Measurements from ENCODE around the gene HHIP. TPM values are rescaled to one million over a fixed set of nuclear protein-coding genes. Genes with fewer than 3 reads are reported as not detected.
A peak's percentile ranks its signal among the peaks of the same experiment; 100 is the strongest.

Gene HHIP
- total RNA-seq, 1 experiment from 2014 or later: 161 TPM

GRCh38 chr4:144674711-144675110 lies 28.8 kb downstream of the HHIP start:
- H3K36me3 ChIP-seq: peaks cover 83% of the 10 kb centered on the region
- no peak overlapping the region for H3K27ac ChIP-seq
- no peaks in the 10 kb centered on the region for H3K9me3 ChIP-seq (replicated peaks)
- no peak overlapping the region for H3K4me3 ChIP-seq
- H3K4me1 ChIP-seq: 0 out of 2 replicates have a peak, but pooled peaks cover 3% of the 10 kb centered on the region
- DNase-seq: no peak
- no peaks in the 10 kb centered on the region for H3K27me3 ChIP-seq

- H3K4me3 ChIP-seq: no peak overlapping the region
- DNase-seq: no peak
- peaks cover 81% of the 10 kb centered on the region for H3K36me3 ChIP-seq
- no peaks in the 10 kb centered on the region for H3K4me1 ChIP-seq
- H3K9me3 ChIP-seq (replicated peaks): no peaks in the 10 kb centered on the region
- no peak overlapping the region for H3K27ac ChIP-seq
- no peaks in the 10 kb centered on the region for H3K27me3 ChIP-seq
These were observed 35.9 kb downstream of the HHIP start for GRCh38 chr4:144681806-144682205.

GRCh38 chr4:144683516-144683915 lies 37.6 kb downstream of the HHIP start:
- Histone ChIP-seq H3K27ac (no peak overlapping the region), H3K36me3 (peaks cover 75% of the 10 kb centered on the region)
- DNase-seq: no peak

GRCh38 chr4:144685911-144686310 lies 40.0 kb downstream of the HHIP start:
- Histone ChIP-seq H3K36me3 (peaks cover 77% of the 10 kb centered on the region), H3K9me3 (replicated peaks) (no peaks in the 10 kb centered on the region), H3K4me1 (no peaks in the 10 kb centered on the region), H3K27me3 (no peaks in the 10 kb centered on the region), H3K4me3 (no peak overlapping the region), H3K27ac (no peak overlapping the region)
- DNase-seq: no peak

More at GRCh38 chr4:144683516-144683915, 37.6 kb downstream of the HHIP start:
- no peak overlapping the region for H3K4me3 ChIP-seq
- no peaks in the 10 kb centered on the region for H3K4me1 ChIP-seq
- no peaks in the 10 kb centered on the region for H3K27me3 ChIP-seq
- no peaks in the 10 kb centered on the region for H3K9me3 ChIP-seq (replicated peaks)

- Histone ChIP-seq H3K36me3 (peaks cover 83% of the 10 kb centered on the region), H3K27me3 (no peaks in the 10 kb centered on the region), H3K27ac (no peak overlapping the region), H3K9me3 (replicated peaks) (no peaks in the 10 kb centered on the region), H3K4me3 (no peak overlapping the region), H3K4me1 (no peaks in the 10 kb centered on the region)
- no peak for DNase-seq
These were observed 41.0 kb downstream of the HHIP start for GRCh38 chr4:144686921-144687320.

GRCh38 chr4:144687466-144687865 lies 41.5 kb downstream of the HHIP start:
- no peak for DNase-seq
- peaks cover 85% of the 10 kb centered on the region for H3K36me3 ChIP-seq

GRCh38 chr4:144688035-144688569 lies 42.1 kb downstream of the HHIP start:
- DNase-seq: no peak
- H3K27me3 ChIP-seq: no peaks in the 10 kb centered on the region
- no peaks in the 10 kb centered on the region for H3K4me1 ChIP-seq
- peaks cover 84% of the 10 kb centered on the region for H3K36me3 ChIP-seq
- no peak overlapping the region for H3K4me3 ChIP-seq
- no peaks in the 10 kb centered on the region for H3K9me3 ChIP-seq (replicated peaks)
- H3K27ac ChIP-seq: no peak overlapping the region

More at GRCh38 chr4:144687466-144687865, 41.5 kb downstream of the HHIP start:
- no peaks in the 10 kb centered on the region for H3K4me1 ChIP-seq
- H3K9me3 ChIP-seq (replicated peaks): no peaks in the 10 kb centered on the region
- no peak overlapping the region for H3K27ac ChIP-seq
- no peaks in the 10 kb centered on the region for H3K27me3 ChIP-seq
- no peak overlapping the region for H3K4me3 ChIP-seq

GRCh38 chr4:144689125-144689524 lies 43.2 kb downstream of the HHIP start:
- no peak overlapping the region for H3K4me3 ChIP-seq
- no peak for DNase-seq
- H3K9me3 ChIP-seq (replicated peaks): no peaks in the 10 kb centered on the region
- H3K27me3 ChIP-seq: no peaks in the 10 kb centered on the region
- no peak overlapping the region for H3K27ac ChIP-seq
- H3K36me3 ChIP-seq: peaks cover 88% of the 10 kb centered on the region
- peaks cover 9% of the 10 kb centered on the region for H3K4me1 ChIP-seq

- no peak for DNase-seq
- no peaks in the 10 kb centered on the region for H3K27me3 ChIP-seq
- no peak overlapping the region for H3K4me3 ChIP-seq
- H3K36me3 ChIP-seq: peaks cover 94% of the 10 kb centered on the region
- H3K9me3 ChIP-seq (replicated peaks): no peaks in the 10 kb centered on the region
- H3K27ac ChIP-seq: no peak overlapping the region
- H3K4me1 ChIP-seq: peaks cover 13% of the 10 kb centered on the region
These were observed 49.8 kb downstream of the HHIP start for GRCh38 chr4:144695721-144696120.

GRCh38 chr4:144696376-144696775 lies 50.4 kb downstream of the HHIP start:
- no peaks in the 10 kb centered on the region for H3K27me3 ChIP-seq
- no peak for DNase-seq
- H3K9me3 ChIP-seq (replicated peaks): no peaks in the 10 kb centered on the region; the same call in 1 of the 2 replicates
- H3K27ac ChIP-seq: no peak overlapping the region
- no peak overlapping the region for H3K4me3 ChIP-seq
- peaks cover 13% of the 10 kb centered on the region for H3K4me1 ChIP-seq
- H3K36me3 ChIP-seq: peaks cover 94% of the 10 kb centered on the region

- Histone ChIP-seq H3K36me3 (peaks cover 83% of the 10 kb centered on the region), H3K9me3 (replicated peaks) (no peaks in the 10 kb centered on the region; the same call in 1 of the 2 replicates), H3K4me1 (peaks cover 5% of the 10 kb centered on the region), H3K27ac (no peak overlapping the region), H3K27me3 (no peaks in the 10 kb centered on the region), H3K4me3 (no peak overlapping the region)
- no peak for DNase-seq
These were observed 53.6 kb downstream of the HHIP start for GRCh38 chr4:144699565-144699964.

GRCh38 chr4:144701683-144702233 lies 55.8 kb downstream of the HHIP start:
- Histone ChIP-seq H3K27ac (no peak overlapping the region), H3K27me3 (no peaks in the 10 kb centered on the region), H3K9me3 (replicated peaks) (no peaks in the 10 kb centered on the region; the same call in 1 of the 2 replicates), H3K4me1 (peaks cover 5% of the 10 kb centered on the region; the same call in 1 of the 2 replicates), H3K36me3 (peaks cover 84% of the 10 kb centered on the region), H3K4me3 (no peak overlapping the region)
- no peak for DNase-seq

GRCh38 chr4:144703494-144703893 lies 57.5 kb downstream of the HHIP start:
- no peak for DNase-seq
- H3K4me3 ChIP-seq: no peak overlapping the region
- H3K9me3 ChIP-seq (replicated peaks): no peaks in the 10 kb centered on the region; the same call in 1 of the 2 replicates
- no peak overlapping the region for H3K27ac ChIP-seq
- no peaks in the 10 kb centered on the region for H3K27me3 ChIP-seq
- peaks cover 5% of the 10 kb centered on the region; the same call in 1 of the 2 replicates for H3K4me1 ChIP-seq
- peaks cover 83% of the 10 kb centered on the region for H3K36me3 ChIP-seq

- Histone ChIP-seq H3K4me1 (peaks cover 8% of the 10 kb centered on the region; the same call in 1 of the 2 replicates), H3K4me3 (no peak overlapping the region), H3K27ac (no peak overlapping the region), H3K27me3 (no peaks in the 10 kb centered on the region), H3K9me3 (replicated peaks) (no peaks in the 10 kb centered on the region; the same call in 1 of the 2 replicates), H3K36me3 (peaks cover 85% of the 10 kb centered on the region)
- DNase-seq: peak; percentile 13 to 50
These were observed 59.9 kb downstream of the HHIP start for GRCh38 chr4:144705601-144706590.

GRCh38 chr4:144709159-144709558 lies 63.2 kb downstream of the HHIP start:
- no peak overlapping the region; the same call in 1 of the 2 replicates for H3K27ac ChIP-seq
- DNase-seq: no peak
- H3K4me3 ChIP-seq: no peak overlapping the region
- H3K27me3 ChIP-seq: no peaks in the 10 kb centered on the region
- peaks cover 96% of the 10 kb centered on the region for H3K36me3 ChIP-seq
- no peaks in the 10 kb centered on the region for H3K9me3 ChIP-seq (replicated peaks)
- peaks cover 7% of the 10 kb centered on the region; the same call in 1 of the 2 replicates for H3K4me1 ChIP-seq
